Spinal cord (tissue), 10 donors: Measurements from ENCODE around the gene AMN. TPM values are rescaled to one million over a fixed set of nuclear protein-coding genes. Genes with fewer than 3 reads are reported as not detected.
A peak's percentile ranks its signal among the peaks of the same experiment; 100 is the strongest.
"Not testable (repeated sequence)": the region's sequence is repeated elsewhere in the genome, so short reads cannot be mapped to it uniquely, and the experiment has no call there.

Experiments
- DNase-seq, 6 donors: peaks; one replicate each; pipeline versions ENCODE4 v3.0.0 to v3.0.0-alpha.2; 2013 to 2015; ENCODE audit warnings: low spot score in 6 of 6, low read depth in 4 of 6
- H3K27ac ChIP-seq: one replicate; pipeline ENCODE4 v1.5.1; 2013; ENCODE audit warnings: low read depth, low read length, control low read depth
- H3K27me3 ChIP-seq: one replicate; pipeline ENCODE4 v1.6.1; 2013; ENCODE audit warnings: low read length; ENCODE audit not compliant: control insufficient read depth, insufficient read depth
- H3K36me3 ChIP-seq: one replicate; pipeline ENCODE4 v1.6.1; 2013; ENCODE audit warnings: low read length; ENCODE audit not compliant: control insufficient read depth, insufficient read depth
- H3K4me1 ChIP-seq: one replicate; pipeline ENCODE4 v1.6.1; 2013; ENCODE audit warnings: low read length; ENCODE audit not compliant: control insufficient read depth, insufficient read depth
- H3K4me3 ChIP-seq: one replicate; pipeline ENCODE4 v1.5.1; 2013; ENCODE audit warnings: low read depth, low read length, control low read depth
- H3K9me3 ChIP-seq: one replicate; pipeline ENCODE4 v1.6.1; 2013; ENCODE audit warnings: low read length; ENCODE audit not compliant: control insufficient read depth, insufficient read depth
- WGBS: methylation state at CpG from one replicate; pipeline ENCODE4 v1.1.5; 2013; ENCODE audit warnings: missing lambda C conversion rate; ENCODE audit not compliant: insufficient coverage; 5-methylcytosine and 5-hydroxymethylcytosine counted together
- long read RNA-seq, 4 donors: transcript quantifications; one replicate each; lab custom pipeline, GENCODE V29; 2026
- polyA plus RNA-seq, 2 donors: library from polyadenylated mRNA; unstranded; fragments of 120-200 nt; gene quantifications; one replicate each; pipeline ENCODE4 v1.2.1, GENCODE V29; 2013; ENCODE audit not compliant: insufficient read length in 2 of 2
- total RNA-seq, 2 donors: library from RNA; depleted of rRNA in 1 of 2; stranded (reverse); fragments of 120-200 nt in 1 of 2; fragments of >200 nt in 1 of 2; gene quantifications; one replicate each; pipeline versions ENCODE4 v1.2.3 to v1.2.4, GENCODE V29; 2013 to 2014
- donor health status: healthy.

AMN gene
- total RNA-seq (under 1 TPM; 0.20 to 0.39 TPM), polyA plus RNA-seq (1 to 10 TPM; 2.6 to 4.0 TPM)
- long read RNA-seq, donor 1: 0 reads
- long read RNA-seq, donor 2: 0 reads
- long read RNA-seq, donor 3, partial matches to known transcripts: 26 of 32 reads
- long read RNA-seq, donor 3, other reads (novel, unspliced or antisense): 5 of 32 reads
- long read RNA-seq, donor 4: 0 reads

DNA sequence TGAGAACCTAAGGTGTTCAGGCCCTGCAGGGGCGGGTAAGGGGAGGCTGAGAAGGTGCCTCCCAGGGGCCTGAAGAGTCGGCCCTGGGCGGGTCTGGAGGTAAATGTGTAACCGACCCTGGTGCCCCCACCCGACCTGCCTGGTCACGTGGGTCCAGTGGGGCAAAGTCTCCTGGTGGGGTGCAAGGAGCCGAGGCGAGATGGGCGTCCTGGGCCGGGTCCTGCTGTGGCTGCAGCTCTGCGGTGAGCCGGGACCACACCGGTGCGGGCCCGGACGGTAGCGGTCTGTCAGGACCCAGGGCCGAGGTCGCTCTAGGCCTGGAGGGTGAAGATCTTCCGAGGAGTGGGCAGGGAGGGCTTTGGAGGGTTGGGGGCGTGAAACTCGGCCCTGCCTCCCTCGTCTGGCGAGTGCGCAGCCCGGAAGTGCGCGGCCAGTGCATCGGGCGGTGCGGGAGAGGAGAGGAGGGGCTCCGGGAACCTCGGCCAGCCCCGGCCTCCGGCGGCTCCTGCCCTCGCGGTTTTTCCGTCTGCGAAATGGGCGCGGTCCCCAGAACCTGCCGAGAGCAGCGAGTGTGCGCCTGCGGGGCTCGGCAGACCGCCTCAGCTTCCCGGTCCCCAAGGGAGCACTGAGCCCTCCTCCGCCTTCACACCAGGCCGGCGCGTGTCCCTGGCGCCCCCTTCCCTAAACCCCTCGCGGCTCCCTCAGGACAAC lies at the start of gene AMN:
AMN (plus strand) TSS at position 174 of the 711 bp plus-strand sequence; CDS start at position 200, 26 bp downstream.
- Histone ChIP-seq H3K4me3 (peak within 1 kb of the TSS; percentile 16), H3K27ac (no peak within 1 kb of the TSS), H3K36me3 (peaks cover 2% of the 10 kb centered on the region), H3K27me3 (peaks cover 50% of the 10 kb centered on the region), H3K9me3 (no peaks in the 10 kb centered on the region), H3K4me1 (peaks cover 19% of the 10 kb centered on the region)
- no peak for DNase-seq
- 4% methylated on average over 55 of the region's 56 CpGs for WGBS

GRCh38 chr14:102873131-102873530 lies 49.3 kb upstream of the AMN start:
- no peaks in the 10 kb centered on the region for H3K9me3 ChIP-seq
- H3K27me3 ChIP-seq: no peaks in the 10 kb centered on the region
- H3K27ac ChIP-seq: no peak overlapping the region
- peaks cover 5% of the 10 kb centered on the region for H3K4me1 ChIP-seq
- DNase-seq: no peak
- no peak overlapping the region for H3K4me3 ChIP-seq
- no CpG with 5 or more reads among the region's 7 CpGs for WGBS
- H3K36me3 ChIP-seq: peaks cover 56% of the 10 kb centered on the region

DNA sequence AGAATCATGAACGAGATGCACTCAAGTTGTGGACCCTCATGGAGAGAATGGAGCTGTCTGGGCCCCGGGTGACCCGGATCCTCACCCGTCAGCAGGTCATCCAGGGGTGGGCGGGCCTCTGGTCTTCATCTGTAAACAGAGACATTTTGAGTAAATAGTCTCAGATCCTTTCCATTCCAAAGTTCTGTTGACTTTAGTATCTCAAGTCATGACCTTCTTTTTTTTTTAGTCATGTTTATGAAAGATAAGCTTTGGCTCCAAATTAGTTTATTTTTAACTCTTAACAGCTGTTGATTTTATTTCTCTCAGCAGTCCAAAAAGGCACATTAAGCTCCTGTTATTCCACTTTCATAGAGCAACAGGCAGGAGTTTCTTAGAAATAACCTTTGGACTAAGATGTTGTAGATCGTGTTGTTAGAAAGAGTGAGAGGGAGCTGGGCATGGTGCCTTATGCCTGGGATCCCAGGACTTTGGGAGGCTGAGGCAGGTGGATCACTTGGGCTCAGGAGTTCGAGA lies 48.9 kb upstream of the AMN start:
- Histone ChIP-seq H3K27ac (no peak overlapping the region), H3K4me3 (no peak overlapping the region), H3K27me3 (no peaks in the 10 kb centered on the region), H3K4me1 (peaks cover 5% of the 10 kb centered on the region), H3K9me3 (no peaks in the 10 kb centered on the region), H3K36me3 (peaks cover 61% of the 10 kb centered on the region)
- 100% methylated on average over 3 of the region's 7 CpGs for WGBS
- no peak for DNase-seq

- Histone ChIP-seq H3K4me1 (peaks cover 5% of the 10 kb centered on the region), H3K27me3 (no peaks in the 10 kb centered on the region), H3K9me3 (no peaks in the 10 kb centered on the region), H3K4me3 (no peak overlapping the region), H3K36me3 (peaks cover 64% of the 10 kb centered on the region), H3K27ac (no peak overlapping the region)
- no peak for DNase-seq
- WGBS: 78% methylated on average over 2 of the region's 2 CpGs
Observed at GRCh38 chr14:102875652-102876051, 46.8 kb upstream of the AMN start.

- H3K4me3 ChIP-seq, H3K27ac ChIP-seq, H3K4me1 ChIP-seq, H3K27me3 ChIP-seq, DNase-seq, H3K9me3 ChIP-seq: not testable (repeated sequence)
- H3K36me3 ChIP-seq: peaks cover 46% of the 10 kb centered on the region
- WGBS: 98% methylated on average over 7 of the region's 10 CpGs
Observed at GRCh38 chr14:102877511-102877910, 45.0 kb upstream of the AMN start.

DNA sequence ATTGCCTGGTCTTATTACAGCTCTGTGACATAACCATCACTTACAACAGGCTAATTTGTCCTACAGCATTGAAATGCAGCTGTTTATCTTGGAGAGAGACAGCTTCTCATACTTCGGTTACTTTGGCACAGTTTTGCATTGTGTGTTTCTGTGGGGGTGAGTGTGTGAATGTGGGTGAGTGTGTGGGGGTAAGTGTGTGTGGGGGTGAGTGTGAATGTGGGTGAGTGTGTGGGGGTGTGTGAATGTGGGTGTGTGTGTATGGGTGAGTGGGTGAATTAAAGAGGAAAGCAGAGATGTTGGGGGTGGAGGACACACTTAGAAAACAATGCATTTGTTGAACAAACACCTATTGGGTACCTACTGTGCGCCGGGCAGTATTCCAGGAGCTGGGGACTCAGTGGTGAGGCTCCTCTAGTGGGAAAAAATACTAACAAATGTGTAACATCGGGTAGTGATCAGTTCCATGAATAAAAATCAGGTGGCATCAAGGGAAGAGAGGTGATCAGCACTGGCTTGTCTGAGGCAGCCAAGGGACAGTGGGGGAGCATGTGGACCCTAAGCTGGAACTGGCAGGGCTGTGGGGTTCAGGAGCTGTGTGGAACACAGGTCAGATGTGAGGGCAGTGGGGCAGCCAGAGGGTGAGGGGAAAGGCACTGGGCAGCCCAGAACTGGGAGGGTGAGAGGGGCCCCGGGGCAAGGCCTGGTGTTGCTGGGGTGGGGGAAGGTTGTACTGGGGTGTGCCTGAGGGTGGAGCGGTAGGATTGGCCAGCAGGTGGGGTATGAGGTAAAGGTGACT lies 44.1 kb upstream of the AMN start:
- no peaks in the 10 kb centered on the region for H3K9me3 ChIP-seq
- H3K4me3 ChIP-seq: no peak overlapping the region
- H3K36me3 ChIP-seq: peaks cover 39% of the 10 kb centered on the region
- WGBS: 88% methylated on average over 6 of the region's 6 CpGs
- DNase-seq: no peak
- no peaks in the 10 kb centered on the region for H3K27me3 ChIP-seq
- peaks cover 2% of the 10 kb centered on the region for H3K4me1 ChIP-seq
- no peak overlapping the region for H3K27ac ChIP-seq

GRCh38 chr14:102878970-102879460 lies 43.4 kb upstream of the AMN start:
- Histone ChIP-seq H3K9me3 (no peaks in the 10 kb centered on the region), H3K4me1 (peaks cover 2% of the 10 kb centered on the region), H3K27ac (no peak overlapping the region), H3K27me3 (no peaks in the 10 kb centered on the region), H3K4me3 (no peak overlapping the region), H3K36me3 (peaks cover 38% of the 10 kb centered on the region)
- 86% methylated on average over 5 of the region's 6 CpGs for WGBS
- no peak for DNase-seq

DNA sequence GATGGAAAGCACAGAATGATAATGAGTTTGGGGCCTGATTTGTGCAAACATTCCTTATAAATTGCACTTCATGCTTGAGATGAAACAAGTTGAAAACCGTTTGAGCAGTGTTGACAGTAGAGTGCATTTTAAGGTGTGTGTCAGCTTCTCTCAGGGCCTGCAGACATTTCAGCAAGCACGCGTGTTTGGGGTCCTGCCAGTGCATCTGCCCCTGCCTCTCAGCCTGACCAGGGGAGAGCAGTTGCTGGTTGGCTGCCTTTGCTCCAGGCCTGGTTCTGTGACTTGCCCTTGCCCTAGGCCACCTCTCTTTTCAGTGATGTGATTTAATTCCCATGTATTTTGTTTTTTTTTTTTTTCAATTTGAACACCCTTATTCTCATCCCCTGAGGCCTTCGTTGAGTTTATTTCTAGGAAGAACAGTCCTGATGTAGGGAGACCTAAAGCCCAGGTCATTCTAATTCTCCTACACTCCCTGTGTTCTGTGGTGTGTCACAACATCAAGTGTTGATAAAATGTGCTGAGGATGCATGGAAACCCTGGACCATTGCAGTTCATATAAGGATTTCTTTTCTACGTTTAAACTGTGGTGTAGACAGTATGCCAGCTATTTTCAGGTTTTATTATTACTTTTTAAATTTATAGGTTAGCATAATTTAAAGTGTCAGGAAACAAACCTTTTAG lies 40.1 kb upstream of the AMN start:
- no peak overlapping the region for H3K4me3 ChIP-seq
- no peaks in the 10 kb centered on the region for H3K9me3 ChIP-seq
- peaks cover 46% of the 10 kb centered on the region for H3K36me3 ChIP-seq
- WGBS: 73% methylated on average over 2 of the region's 5 CpGs
- H3K4me1 ChIP-seq: peaks cover 2% of the 10 kb centered on the region
- no peak for DNase-seq
- H3K27ac ChIP-seq: no peak overlapping the region
- H3K27me3 ChIP-seq: no peaks in the 10 kb centered on the region

DNA sequence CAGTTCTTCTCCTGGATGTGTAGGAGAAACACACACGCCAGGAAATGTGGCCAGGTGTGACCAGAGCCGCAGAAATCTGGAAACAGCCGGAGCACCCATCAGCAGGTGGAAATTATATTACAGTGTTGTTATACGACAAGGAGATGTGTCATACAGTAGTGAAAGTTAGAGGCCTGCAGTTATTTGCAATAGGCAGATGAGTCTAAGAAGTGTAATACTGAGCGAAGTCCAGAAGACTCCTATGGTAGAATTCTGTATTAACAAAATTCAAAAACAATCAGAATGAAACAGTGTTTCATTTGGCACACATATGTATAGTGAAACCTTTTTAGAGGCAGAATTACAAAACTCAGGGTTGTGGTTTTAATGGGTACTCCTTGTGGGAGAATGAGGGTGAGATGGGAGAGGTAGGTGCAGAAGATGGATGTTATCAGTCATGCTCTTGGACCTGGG lies 39.3 kb upstream of the AMN start:
- no peak for DNase-seq
- Histone ChIP-seq H3K4me1 (peaks cover 2% of the 10 kb centered on the region), H3K9me3 (no peaks in the 10 kb centered on the region), H3K36me3 (peaks cover 48% of the 10 kb centered on the region), H3K4me3 (no peak overlapping the region), H3K27me3 (no peaks in the 10 kb centered on the region), H3K27ac (no peak overlapping the region)
- 98% methylated on average over 4 of the region's 5 CpGs for WGBS
